ENCODE results near the gene TRIM15.

Gene TRIM15

DNA sequence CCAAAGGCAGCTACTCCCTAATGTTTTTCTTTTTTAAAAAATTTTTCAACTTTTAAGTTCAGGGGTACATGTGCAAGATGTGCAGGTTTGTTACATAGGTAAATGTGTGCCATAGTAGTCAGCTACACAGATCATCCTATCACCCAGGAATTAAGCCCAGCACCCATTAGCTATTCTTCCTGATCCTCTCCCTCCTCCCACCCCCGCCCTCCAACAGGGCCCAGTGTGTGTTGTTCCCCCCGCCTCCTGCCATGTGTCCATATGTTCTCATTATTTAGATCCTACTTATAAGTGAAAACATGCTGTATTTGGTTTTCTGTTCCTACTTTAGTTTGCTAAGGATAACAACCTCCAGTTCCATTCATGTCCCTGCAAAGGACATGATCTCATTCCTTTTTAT lies 12.4 kb downstream of the TRIM15 start:
- Histone ChIP-seq H3K9me3 (ENCODE audit: low read length) (peaks cover 7% of the 10 kb centered on the region), H3K27ac (ENCODE audit: low read depth, low read length, poor library complexity, severe bottlenecking) (no peak overlapping the region), H3K79me2 (ENCODE audit: insufficient read depth, low read length) (no peaks in the 10 kb centered on the region), H2AFZ (ENCODE audit: low read length) (no peak overlapping the region), H3K27me3 (ENCODE audit: insufficient read depth, low read length) (no peaks in the 10 kb centered on the region), H3K9ac (ENCODE audit: low read length) (no peak overlapping the region), H3K4me1 (ENCODE audit: insufficient read depth, low read length, severe bottlenecking) (no peaks in the 10 kb centered on the region), H4K20me1 (ENCODE audit: insufficient read depth, low read length) (no peaks in the 10 kb centered on the region), H3K4me3 (ENCODE audit: low read depth, low read length, poor library complexity, severe bottlenecking) (no peak overlapping the region), H3K4me2 (ENCODE audit: low read length) (no peak overlapping the region), H3K36me3 (ENCODE audit: insufficient read depth, low read length) (no peaks in the 10 kb centered on the region), H3F3A (ENCODE audit: insufficient read depth, low read length) (no peaks in the 10 kb centered on the region), H3K9me2 (ENCODE audit: low read depth, low read length) (no peaks in the 10 kb centered on the region)
- TF ChIP-seq, protein P1, sequence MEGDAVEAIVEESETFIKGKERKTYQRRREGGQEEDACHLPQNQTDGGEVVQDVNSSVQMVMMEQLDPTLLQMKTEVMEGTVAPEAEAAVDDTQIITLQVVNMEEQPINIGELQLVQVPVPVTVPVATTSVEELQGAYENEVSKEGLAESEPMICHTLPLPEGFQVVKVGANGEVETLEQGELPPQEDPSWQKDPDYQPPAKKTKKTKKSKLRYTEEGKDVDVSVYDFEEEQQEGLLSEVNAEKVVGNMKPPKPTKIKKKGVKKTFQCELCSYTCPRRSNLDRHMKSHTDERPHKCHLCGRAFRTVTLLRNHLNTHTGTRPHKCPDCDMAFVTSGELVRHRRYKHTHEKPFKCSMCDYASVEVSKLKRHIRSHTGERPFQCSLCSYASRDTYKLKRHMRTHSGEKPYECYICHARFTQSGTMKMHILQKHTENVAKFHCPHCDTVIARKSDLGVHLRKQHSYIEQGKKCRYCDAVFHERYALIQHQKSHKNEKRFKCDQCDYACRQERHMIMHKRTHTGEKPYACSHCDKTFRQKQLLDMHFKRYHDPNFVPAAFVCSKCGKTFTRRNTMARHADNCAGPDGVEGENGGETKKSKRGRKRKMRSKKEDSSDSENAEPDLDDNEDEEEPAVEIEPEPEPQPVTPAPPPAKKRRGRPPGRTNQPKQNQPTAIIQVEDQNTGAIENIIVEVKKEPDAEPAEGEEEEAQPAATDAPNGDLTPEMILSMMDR (IDR thresholded peaks at IDR 0.05; ENCODE audit: low read length) = no peak
- no peak for TF ChIP-seq EZH2 (IDR thresholded peaks at IDR 0.05; ENCODE audit: borderline replicate concordance, low read length)

DNA sequence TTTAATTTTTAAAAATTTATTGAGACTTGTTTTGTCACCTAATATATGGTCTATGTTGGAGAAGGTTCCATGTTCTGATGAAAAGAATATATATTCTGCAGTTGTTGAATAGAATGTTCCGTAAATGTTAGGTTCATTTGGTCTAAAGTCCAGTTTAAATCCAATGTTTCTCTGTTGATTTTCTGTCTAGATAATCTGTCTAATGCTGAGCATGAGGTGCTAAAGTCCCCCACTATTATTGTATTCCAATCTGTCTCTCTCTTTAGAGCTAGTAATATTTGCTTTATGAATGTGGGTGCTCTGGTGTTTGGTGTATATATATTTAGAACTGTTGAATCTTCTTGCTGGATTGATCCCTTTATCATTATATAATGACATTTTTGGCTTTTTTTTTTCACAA lies 15.5 kb downstream of the TRIM15 start:
- H3K9me2 ChIP-seq (ENCODE audit: low read depth, low read length) = no peaks in the 10 kb centered on the region
- H3K36me3 ChIP-seq (ENCODE audit: insufficient read depth, low read length) = no peaks in the 10 kb centered on the region
- H3K4me2 ChIP-seq (ENCODE audit: low read length) = no peak overlapping the region
- H3K9ac ChIP-seq (ENCODE audit: low read length) = no peak overlapping the region
- H4K20me1 ChIP-seq (ENCODE audit: insufficient read depth, low read length) = no peaks in the 10 kb centered on the region
- no peaks in the 10 kb centered on the region for H3F3A ChIP-seq (ENCODE audit: insufficient read depth, low read length)
- H3K9me3 ChIP-seq (ENCODE audit: low read length) = peaks cover 7% of the 10 kb centered on the region
- H2AFZ ChIP-seq (ENCODE audit: low read length) = no peak overlapping the region
- no peak overlapping the region for H3K27ac ChIP-seq (ENCODE audit: low read depth, low read length, poor library complexity, severe bottlenecking)
- TF ChIP-seq, protein P1 (IDR thresholded peaks at IDR 0.05; ENCODE audit: low read length) = no peak
- no peak for TF ChIP-seq EZH2 (IDR thresholded peaks at IDR 0.05; ENCODE audit: borderline replicate concordance, low read length)
- no peaks in the 10 kb centered on the region for H3K79me2 ChIP-seq (ENCODE audit: insufficient read depth, low read length)
- H3K27me3 ChIP-seq (ENCODE audit: insufficient read depth, low read length) = no peaks in the 10 kb centered on the region
- H3K4me1 ChIP-seq (ENCODE audit: insufficient read depth, low read length, severe bottlenecking) = no peaks in the 10 kb centered on the region
- H3K4me3 ChIP-seq (ENCODE audit: low read depth, low read length, poor library complexity, severe bottlenecking) = no peak overlapping the region

DNA sequence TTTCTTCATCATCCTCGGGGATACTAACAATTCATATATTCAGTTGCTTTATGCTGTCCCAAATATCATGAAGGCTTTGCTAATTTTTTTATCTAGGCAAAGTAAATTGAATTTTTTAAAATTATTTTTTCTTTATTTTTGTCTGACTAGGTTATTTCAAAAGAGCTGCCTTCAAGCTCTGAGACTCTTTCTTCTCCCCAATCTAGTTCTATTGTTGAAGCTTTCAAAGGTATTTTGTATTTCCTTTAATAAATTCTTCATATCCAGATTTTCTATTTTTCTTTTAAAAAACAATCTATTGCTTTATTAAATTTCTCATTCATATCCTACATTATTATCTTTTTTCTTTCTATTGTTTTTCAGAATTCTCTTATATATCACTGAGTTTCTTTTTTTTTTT lies 16.8 kb downstream of the TRIM15 start:
- H3K4me2 ChIP-seq (ENCODE audit: low read length) = no peak overlapping the region
- H3K27me3 ChIP-seq (ENCODE audit: insufficient read depth, low read length) = no peaks in the 10 kb centered on the region
- H3K79me2 ChIP-seq (ENCODE audit: insufficient read depth, low read length) = no peaks in the 10 kb centered on the region
- peaks cover 8% of the 10 kb centered on the region for H3K36me3 ChIP-seq (ENCODE audit: insufficient read depth, low read length)
- H4K20me1 ChIP-seq (ENCODE audit: insufficient read depth, low read length) = no peaks in the 10 kb centered on the region
- no peaks in the 10 kb centered on the region for H3F3A ChIP-seq (ENCODE audit: insufficient read depth, low read length)
- H3K4me3 ChIP-seq (ENCODE audit: low read depth, low read length, poor library complexity, severe bottlenecking) = no peak overlapping the region
- H3K9me3 ChIP-seq (ENCODE audit: low read length) = peaks cover 7% of the 10 kb centered on the region
- no peaks in the 10 kb centered on the region for H3K9me2 ChIP-seq (ENCODE audit: low read depth, low read length)
- TF ChIP-seq, protein P1 (IDR thresholded peaks at IDR 0.05; ENCODE audit: low read length) = no peak
- no peak for TF ChIP-seq EZH2 (IDR thresholded peaks at IDR 0.05; ENCODE audit: borderline replicate concordance, low read length)
- no peak overlapping the region for H3K9ac ChIP-seq (ENCODE audit: low read length)
- no peaks in the 10 kb centered on the region for H3K4me1 ChIP-seq (ENCODE audit: insufficient read depth, low read length, severe bottlenecking)
- no peak overlapping the region for H3K27ac ChIP-seq (ENCODE audit: low read depth, low read length, poor library complexity, severe bottlenecking)
- H2AFZ ChIP-seq (ENCODE audit: low read length) = no peak overlapping the region
